Mononuclear cell (primary cell): ENCODE measurements around the gene RGS5. TPM values are rescaled to one million over a fixed set of nuclear protein-coding genes. Genes with fewer than 3 reads are reported as not detected.

Source experiments
- H3K27me3 ChIP-seq: 2 replicates; pipeline ENCODE4 v1.6.0; 2011; ENCODE audit warnings: low read length, control low read depth; ENCODE audit not compliant: insufficient read depth
- H3K4me1 ChIP-seq: 2 replicates; pipeline ENCODE4 v1.5.1; 2011; ENCODE audit warnings: mild to moderate bottlenecking, low read length, control low read depth; ENCODE audit not compliant: insufficient read depth
- H3K4me3 ChIP-seq: 2 replicates; pipeline ENCODE4 v1.5.1; 2011; ENCODE audit warnings: mild to moderate bottlenecking, low read length, moderate library complexity
- H3K9me3 ChIP-seq: 2 replicates; pipeline ENCODE4 v1.5.1; 2011; ENCODE audit warnings: low read depth, mild to moderate bottlenecking, control low read depth, low read length
- total RNA-seq: library from RNA; depleted of rRNA; stranded (reverse); fragments of >200 nt; gene quantifications from one replicate; pipeline ENCODE4 v1.2.3, GENCODE V29; 2012

Gene RGS5
- total RNA-seq, 1 donor = 1.4 TPM

GRCh38 chr1:163197022-163197421 lies 5.7 kb downstream of the RGS5 start:
- H3K27me3 ChIP-seq = no peaks in the 10 kb centered on the region
- no peaks in the 10 kb centered on the region for H3K4me1 ChIP-seq

DNA sequence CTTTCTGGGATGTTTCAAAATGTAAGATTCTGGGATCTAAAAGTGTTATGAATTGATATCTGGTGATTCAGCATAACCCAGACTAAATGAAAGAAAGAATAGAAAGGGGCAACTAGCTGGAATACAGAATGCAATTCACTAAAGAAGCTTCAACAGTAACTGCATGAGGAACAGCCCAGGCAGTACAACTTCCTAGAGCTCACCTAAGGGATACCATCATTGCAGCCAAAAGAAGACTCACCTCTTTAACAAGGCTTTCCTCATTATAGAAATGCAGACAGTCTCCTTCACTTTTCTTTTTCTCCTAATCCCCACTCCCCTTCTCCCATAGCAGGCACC lies 6.3 kb downstream of the RGS5 start:
- H3K4me3 ChIP-seq = no peak overlapping the region
- no peaks in the 10 kb centered on the region for H3K27me3 ChIP-seq
- no peaks in the 10 kb centered on the region for H3K9me3 ChIP-seq
- H3K4me1 ChIP-seq = no peaks in the 10 kb centered on the region

More at GRCh38 chr1:163197022-163197421, 5.7 kb downstream of the RGS5 start:
- H3K9me3 ChIP-seq = no peaks in the 10 kb centered on the region
- H3K4me3 ChIP-seq = no peak overlapping the region

DNA sequence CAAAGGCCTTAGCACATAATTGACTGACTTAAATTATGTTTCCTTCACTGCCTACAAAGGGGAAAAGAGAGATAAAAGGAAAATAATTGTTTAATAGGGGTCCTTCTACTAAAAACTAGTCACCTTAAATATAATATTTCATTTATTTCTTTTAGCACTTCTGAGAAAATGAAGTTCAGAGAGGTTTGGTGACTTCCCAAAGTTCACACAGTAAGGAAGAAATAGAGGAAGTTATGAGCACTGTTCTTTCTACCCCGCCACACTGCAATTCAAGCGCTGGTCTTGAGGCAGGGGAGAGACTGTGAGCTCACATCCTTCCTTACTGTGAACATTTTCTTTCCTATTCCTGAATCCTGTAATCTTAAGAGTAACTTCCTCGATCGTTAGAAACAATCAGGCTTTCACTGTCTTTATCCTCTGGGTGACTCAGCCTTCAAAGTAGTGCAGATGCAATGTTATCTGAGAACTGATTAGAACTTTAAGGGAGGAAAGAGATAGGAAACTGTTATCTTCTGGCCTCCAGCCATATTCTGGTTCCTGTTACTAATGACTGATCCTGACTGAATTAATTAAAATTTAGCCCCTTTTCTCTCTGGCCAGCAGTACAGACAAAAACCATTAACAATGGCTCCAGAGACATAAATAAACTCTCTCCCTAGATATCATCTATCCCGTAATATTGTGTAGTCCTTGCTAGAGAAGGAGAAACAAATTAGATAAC lies 6.8 kb downstream of the RGS5 start:
- no peaks in the 10 kb centered on the region for H3K4me1 ChIP-seq
- no peak overlapping the region for H3K4me3 ChIP-seq
- H3K27me3 ChIP-seq = no peaks in the 10 kb centered on the region
- H3K9me3 ChIP-seq = no peaks in the 10 kb centered on the region

DNA sequence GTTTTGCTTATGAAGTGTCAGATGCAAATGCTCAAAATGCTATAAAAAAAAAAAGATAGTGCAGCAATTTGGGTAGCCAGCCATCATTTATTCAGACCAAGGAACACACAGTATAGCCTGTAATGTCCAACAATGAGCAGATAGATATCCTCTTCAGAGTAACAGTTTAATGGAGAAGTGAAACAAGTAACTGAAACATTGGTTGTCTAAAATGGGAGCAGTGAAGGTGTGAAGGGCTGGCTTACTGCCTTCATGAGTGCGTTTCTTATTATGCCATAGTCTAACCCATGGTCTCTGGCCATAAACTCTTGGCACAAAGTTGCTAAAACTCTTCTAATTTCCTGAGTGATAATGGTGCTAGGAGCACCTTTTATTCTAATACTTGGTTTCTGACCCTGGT lies 11.4 kb downstream of the RGS5 start:
- Histone ChIP-seq H3K9me3 (no peaks in the 10 kb centered on the region), H3K27me3 (no peaks in the 10 kb centered on the region), H3K4me1 (no peaks in the 10 kb centered on the region), H3K4me3 (no peak overlapping the region)

DNA sequence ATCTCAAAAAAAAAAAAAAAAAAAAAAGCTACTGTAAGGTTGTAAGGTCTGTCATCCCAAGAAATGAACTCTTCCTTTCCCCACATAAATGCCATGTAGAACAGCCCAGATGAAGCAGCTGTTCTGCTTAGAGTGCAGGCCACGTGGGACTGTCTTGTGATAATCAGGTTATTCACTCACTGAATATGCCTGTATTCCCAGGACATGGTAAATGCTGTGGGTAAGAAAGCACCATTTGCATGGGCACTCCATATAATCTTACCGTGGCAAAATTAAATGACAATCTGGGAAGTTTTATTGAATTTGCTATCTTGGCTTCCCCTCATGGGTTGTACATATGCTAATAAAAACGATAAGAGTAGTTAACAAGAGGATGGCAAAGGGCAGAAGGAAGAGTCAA lies 13.8 kb downstream of the RGS5 start:
- Histone ChIP-seq H3K27me3 (no peaks in the 10 kb centered on the region), H3K9me3 (no peaks in the 10 kb centered on the region), H3K4me3 (no peak overlapping the region), H3K4me1 (no peaks in the 10 kb centered on the region)

GRCh38 chr1:163187849-163188248 lies 14.9 kb downstream of the RGS5 start:
- no peaks in the 10 kb centered on the region for H3K9me3 ChIP-seq
- no peaks in the 10 kb centered on the region for H3K4me1 ChIP-seq
- H3K27me3 ChIP-seq = no peaks in the 10 kb centered on the region
- H3K4me3 ChIP-seq = no peak overlapping the region

GRCh38 chr1:163186862-163187261 lies 15.9 kb downstream of the RGS5 start:
- Histone ChIP-seq H3K27me3 (no peaks in the 10 kb centered on the region), H3K4me1 (no peaks in the 10 kb centered on the region), H3K9me3 (no peaks in the 10 kb centered on the region), H3K4me3 (no peak overlapping the region)

DNA sequence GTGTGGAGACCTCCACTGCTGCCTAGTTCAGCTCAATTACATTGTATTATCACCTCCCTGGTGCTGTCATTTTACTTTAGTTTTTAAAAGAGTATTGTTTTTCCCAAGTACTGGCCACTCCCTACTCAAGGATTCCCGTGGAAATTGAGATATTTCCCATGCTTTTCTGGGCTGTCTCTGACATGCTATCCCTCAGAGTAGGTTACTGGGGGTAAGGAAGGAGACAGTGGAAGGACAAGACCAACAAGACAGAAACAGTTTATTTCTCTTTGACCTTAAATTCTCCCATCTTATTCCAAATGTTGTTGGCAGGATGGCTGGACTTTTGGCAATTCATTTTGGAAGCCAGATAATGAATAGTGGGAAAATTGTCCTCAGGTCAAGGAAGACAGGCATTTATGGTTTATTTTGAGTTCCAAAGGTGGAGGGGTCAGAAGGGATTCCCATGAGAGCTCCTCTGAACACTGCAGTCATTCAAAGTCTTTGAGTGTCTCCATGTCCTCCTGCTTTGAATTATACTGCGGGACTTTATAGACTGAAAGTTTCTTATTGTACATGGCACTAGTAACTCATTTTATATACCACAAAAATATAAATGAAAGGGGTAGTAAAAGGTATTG lies 20.3 kb downstream of the RGS5 start:
- no peaks in the 10 kb centered on the region for H3K27me3 ChIP-seq
- H3K9me3 ChIP-seq = no peaks in the 10 kb centered on the region
- no peak overlapping the region for H3K4me3 ChIP-seq
- H3K4me1 ChIP-seq = no peaks in the 10 kb centered on the region

DNA sequence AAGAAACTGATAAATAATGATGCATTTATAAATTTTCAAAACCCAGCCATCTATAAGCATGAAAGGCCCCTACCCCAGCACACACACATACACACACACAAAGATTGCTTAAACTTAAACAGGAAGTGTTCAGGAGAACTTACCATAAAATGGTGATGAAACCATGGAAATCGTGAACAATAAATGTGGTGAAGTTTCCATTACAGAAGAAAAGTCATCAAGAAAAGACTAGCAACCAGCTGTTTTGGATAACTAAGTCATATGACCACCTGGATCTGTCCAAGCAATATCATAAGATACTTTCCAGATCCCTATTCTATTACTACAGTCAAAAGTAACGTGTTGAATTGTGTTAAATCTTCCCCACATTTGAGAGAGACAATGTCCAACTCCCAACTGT lies 24.1 kb downstream of the RGS5 start:
- no peak overlapping the region for H3K4me3 ChIP-seq
- no peaks in the 10 kb centered on the region for H3K9me3 ChIP-seq
- no peaks in the 10 kb centered on the region for H3K27me3 ChIP-seq
- no peaks in the 10 kb centered on the region for H3K4me1 ChIP-seq

DNA sequence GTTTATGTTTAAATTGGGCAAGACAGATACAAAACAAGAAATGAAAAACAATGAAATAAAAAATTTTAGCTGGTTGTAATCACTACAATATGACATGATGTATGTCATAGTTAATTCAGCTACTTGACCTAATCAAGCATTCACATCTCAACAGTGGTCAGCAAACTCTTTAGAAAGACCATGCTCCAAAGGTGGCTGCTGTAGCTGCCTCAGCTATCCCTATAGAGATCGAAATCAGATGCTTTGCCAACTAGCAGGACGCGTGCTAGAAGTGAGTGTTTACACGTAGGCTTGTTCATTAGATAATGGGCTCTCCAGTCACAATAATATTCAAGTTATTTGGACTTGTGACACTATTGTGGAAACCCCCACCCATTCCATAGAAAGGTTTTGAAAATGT lies 25.9 kb downstream of the RGS5 start:
- H3K4me1 ChIP-seq = no peaks in the 10 kb centered on the region
- H3K27me3 ChIP-seq = no peaks in the 10 kb centered on the region
- H3K9me3 ChIP-seq = no peaks in the 10 kb centered on the region
- no peak overlapping the region for H3K4me3 ChIP-seq

- no peaks in the 10 kb centered on the region for H3K9me3 ChIP-seq
- no peaks in the 10 kb centered on the region for H3K4me1 ChIP-seq
- H3K4me3 ChIP-seq = no peak overlapping the region
- no peaks in the 10 kb centered on the region for H3K27me3 ChIP-seq
Observed at GRCh38 chr1:163174524-163175437, 27.9 kb downstream of the RGS5 start.

- no peaks in the 10 kb centered on the region for H3K27me3 ChIP-seq
- H3K4me3 ChIP-seq = no peak overlapping the region
- H3K9me3 ChIP-seq = no peaks in the 10 kb centered on the region
- H3K4me1 ChIP-seq = no peaks in the 10 kb centered on the region
Observed at GRCh38 chr1:163173121-163173520, 29.6 kb downstream of the RGS5 start.

- Histone ChIP-seq H3K9me3 (no peaks in the 10 kb centered on the region), H3K27me3 (no peaks in the 10 kb centered on the region), H3K4me3 (no peak overlapping the region), H3K4me1 (no peaks in the 10 kb centered on the region)
Observed at GRCh38 chr1:163172596-163172995, 30.1 kb downstream of the RGS5 start.

DNA sequence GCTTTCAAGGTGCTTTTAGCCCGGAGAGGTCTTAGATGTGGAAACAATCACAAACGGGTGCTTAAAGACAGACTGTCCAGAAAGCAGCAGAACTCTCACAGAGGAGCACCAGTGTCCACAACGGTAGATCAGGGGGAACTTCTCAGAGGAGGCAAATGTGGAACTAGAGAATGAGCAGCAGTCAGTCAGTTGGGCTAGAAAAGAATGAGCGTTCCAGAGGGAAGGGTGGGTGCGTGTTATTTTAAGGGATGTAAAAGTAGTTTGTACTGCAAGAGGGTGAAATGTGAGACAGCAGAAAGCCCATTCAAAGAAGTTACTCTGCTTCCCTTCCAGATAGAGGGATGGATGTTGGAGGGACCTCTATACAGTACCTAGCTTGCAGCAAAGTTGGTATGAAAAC lies 30.9 kb downstream of the RGS5 start:
- Histone ChIP-seq H3K27me3 (no peaks in the 10 kb centered on the region), H3K4me3 (no peak overlapping the region), H3K4me1 (no peaks in the 10 kb centered on the region), H3K9me3 (no peaks in the 10 kb centered on the region)

GRCh38 chr1:163170975-163171676 lies 31.6 kb downstream of the RGS5 start:
- no peak overlapping the region for H3K4me3 ChIP-seq
- no peaks in the 10 kb centered on the region for H3K27me3 ChIP-seq
- no peaks in the 10 kb centered on the region for H3K4me1 ChIP-seq

More at GRCh38 chr1:163170975-163171676, 31.6 kb downstream of the RGS5 start:
- no peaks in the 10 kb centered on the region for H3K9me3 ChIP-seq
